ENCODE results near the gene GAREM1.

- TF ChIP-seq POLR2AphosphoS5 (IDR thresholded peaks at IDR 0.05; ENCODE audit: borderline replicate concordance, low read depth, low read length) (no peak), EZH2 (IDR thresholded peaks at IDR 0.05) (no peak), FOXP2 (optimal IDR thresholded peaks at IDR 0.05; ENCODE audit: control extremely low read depth, extremely low read length, insufficient read depth) (no peak)
Observed at GRCh38 chr18:32461709-32462272, 8.9 kb downstream of the GAREM1 start.

Data from SK-N-MC (cell line).